HG03520 (cell line): ENCODE data around the gene HDAC4.

Experiments
- ATAC-seq: cut with Tn5 transposase; IDR thresholded peaks from one replicate; pipeline ENCODE4 v1.9.1; 2021; ENCODE audit warnings: mild to moderate bottlenecking, moderate library complexity; ENCODE audit not compliant: unreplicated experiment

Gene HDAC4

DNA sequence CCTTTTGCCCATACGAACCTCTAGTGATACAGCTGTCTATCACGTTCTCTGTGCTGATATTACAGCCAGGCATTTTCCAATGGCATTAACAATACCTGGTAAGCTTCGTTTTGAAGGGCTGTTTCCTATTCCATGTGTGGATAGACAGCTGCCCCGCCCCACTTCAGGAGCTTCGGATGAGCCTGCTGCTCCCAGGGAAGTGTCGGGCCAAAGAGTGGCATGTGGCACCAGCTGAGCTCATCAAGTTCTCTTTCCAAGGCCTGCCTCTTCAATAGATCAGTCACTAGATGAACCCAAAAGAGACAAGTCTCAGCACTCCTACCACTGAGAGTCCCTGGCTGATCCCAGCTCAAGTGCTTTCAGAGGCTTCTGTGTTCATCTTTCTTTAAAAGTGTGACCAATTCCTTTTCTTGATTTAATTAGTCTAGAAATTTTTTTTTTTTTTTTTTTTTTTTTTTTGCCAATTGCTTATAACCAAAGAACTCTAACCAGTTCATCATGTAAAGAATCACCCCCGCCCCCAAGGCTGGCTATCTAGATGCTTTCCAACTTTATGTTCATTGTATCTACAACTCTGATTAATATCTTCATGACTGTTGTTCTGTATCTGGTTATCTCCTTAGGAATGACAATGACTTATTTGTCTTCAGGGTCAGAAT is 46.6 kb downstream of the HDAC4 start:
- ATAC-seq, result no peak

DNA sequence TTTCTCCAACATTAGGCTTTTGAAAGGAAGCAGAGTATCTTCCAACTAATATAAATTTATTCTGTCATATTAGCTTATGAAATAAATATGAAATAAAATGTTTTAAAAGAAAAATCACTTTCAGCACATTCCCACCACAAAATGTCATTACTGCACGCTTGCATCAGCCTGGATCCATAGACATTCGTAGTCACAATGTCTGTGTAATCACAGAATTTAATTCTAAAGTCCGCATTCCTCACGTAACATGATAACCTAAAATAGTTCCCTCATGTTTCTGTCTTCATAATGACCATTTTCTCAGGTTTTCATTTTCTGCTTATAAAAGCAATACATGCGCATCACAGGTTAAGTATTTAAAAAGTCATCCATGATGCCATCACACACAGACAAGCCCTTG is 47.1 kb downstream of the HDAC4 start:
- ATAC-seq, result no peak

DNA sequence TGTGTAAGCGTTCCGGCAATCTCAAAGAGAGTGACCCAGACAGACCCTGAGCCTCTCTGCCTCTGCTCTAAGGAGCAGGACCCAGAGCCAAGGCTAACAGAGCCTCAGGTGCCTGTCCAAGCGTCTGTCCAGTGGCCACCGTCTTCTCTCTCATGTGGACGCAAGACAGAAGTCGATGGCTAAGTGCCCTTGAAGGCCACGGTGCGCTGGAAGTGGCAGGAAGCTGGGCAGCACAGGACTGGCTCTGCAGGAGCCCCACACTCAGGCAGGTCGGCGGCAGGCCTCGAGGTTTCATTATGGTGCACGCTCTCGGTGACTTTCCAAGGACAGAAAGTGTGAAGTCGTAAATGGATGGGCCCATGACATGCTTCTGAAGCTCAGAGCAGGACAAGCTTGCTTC is 49.1 kb downstream of the HDAC4 start:
- ATAC-seq, result no peak

DNA sequence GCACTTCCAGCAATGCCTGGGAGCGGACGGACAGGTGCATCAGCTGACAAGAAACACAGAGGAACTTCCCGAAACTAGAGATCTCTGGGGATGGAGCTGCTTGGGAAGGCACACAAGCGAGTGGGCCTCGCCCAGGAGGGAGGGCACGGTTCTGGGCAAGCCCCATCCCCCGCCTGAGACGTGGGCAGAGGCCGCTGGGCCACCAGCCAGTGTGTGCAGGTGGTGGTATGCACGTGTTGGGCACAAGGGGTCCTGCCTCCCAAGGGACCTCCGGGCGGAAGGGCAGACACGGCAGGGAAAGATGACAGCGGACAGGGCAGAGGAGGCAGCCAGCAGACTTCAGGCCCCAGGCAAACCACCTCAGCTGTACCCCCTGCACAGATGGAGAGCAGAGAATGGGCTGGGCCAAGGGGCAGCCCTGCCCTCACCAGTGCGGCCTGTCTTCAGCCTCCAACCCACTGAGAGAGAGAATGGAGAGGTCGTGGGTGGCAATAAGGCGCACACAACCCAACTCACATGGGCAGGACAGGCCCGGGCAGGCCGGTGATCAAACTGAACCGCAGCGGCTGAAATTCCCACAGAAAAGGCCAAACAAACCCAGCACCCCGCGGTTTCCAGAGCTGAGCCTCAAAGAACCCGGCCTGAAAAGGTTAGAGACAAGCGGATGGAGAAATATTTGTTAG is 51.2 kb downstream of the HDAC4 start:
- no peak for ATAC-seq

DNA sequence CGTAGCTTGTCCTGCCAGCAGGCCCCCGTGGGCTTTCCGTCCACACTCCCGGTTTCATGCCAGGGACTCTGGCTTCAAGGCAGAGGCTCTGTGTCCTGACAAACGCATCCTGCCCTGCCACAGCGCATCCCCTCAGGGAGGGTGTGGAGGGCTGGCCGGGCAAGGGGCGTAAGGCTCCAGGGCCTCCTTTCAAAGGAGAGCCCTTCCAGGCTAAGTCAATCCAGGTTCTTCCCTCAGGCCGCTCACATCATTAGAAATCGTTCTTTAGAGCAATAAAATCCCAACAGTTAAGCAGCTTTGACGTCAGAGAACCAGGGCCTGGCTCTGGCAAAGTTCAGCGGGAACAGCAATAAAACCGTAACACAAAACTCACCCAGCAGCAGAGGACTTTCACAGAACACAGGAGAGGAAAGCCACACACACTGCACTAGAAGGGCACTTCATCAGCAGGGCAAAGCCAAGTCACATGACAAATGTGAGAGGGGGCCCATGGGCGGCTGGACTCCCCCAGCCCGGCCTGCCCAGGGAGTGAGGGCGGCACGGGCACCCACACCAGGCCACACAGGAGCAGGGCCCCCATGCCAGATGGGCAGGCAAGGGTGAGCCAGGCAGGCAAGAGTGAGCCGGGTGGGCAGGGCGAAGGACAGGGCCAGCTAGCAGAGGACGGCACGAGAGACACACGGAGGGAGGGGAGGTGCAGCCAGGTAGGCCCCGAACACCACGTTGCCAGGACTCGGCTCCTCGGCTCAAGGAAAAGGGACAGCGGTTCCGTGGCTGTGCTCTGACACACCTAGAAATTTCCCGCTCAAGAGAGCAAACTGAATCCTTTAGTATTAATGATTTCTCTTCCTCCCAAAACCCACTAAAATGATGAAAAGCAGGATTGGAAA is 52.0 kb downstream of the HDAC4 start:
- ATAC-seq, result no peak

DNA sequence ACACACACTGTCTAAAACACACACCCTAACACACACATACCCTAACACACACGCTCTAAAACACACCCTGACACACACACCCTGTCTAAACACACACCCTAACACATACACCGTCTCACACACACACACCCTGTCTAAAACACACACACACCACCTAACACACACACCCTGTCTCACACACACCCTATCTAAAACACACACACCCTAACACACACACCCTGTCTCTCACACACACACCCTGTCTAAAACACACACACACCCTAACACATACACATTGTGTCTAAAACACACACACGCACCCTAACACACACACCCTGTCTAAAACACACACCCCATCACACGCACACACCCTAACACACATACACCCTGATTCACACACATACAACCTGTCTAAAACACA is 54.1 kb downstream of the HDAC4 start:
- no peak for ATAC-seq

DNA sequence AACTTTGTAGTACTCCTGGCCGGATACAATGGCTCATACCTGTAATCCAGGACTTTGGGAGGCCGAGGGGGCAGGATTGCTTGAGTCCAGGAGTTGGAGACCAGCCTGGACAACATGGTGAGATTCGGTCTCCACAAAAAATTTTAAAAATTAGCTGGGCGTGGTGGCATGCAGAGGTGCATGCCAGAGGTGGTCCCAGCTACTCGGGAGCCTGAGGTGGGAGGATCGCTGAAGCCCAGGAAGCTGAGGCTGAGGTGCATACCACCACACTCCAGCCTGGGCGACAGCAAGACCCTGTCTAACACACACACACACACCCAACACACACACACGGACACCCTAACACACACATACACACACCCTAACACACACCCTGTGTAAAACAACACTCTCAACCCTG is 55.6 kb downstream of the HDAC4 start:
- no peak for ATAC-seq

DNA sequence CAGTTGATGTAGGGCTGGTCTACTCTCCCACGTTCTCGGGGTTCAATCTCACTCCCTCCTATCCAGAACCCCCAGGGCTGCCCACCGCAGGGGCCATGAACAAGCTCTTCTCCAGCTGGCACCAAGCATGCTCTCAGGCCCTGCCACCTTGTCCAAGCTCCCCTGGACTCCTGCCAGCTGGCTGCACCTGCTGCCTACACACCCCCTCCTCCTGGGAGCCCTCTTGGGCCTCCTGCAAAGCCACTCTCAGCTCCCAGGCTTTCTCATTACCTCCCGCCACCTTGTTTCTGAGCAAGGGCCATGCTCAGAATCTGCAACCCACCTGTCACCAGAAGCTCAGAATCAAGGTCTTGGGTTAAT is 56.0 kb downstream of the HDAC4 start:
- no peak for ATAC-seq

DNA sequence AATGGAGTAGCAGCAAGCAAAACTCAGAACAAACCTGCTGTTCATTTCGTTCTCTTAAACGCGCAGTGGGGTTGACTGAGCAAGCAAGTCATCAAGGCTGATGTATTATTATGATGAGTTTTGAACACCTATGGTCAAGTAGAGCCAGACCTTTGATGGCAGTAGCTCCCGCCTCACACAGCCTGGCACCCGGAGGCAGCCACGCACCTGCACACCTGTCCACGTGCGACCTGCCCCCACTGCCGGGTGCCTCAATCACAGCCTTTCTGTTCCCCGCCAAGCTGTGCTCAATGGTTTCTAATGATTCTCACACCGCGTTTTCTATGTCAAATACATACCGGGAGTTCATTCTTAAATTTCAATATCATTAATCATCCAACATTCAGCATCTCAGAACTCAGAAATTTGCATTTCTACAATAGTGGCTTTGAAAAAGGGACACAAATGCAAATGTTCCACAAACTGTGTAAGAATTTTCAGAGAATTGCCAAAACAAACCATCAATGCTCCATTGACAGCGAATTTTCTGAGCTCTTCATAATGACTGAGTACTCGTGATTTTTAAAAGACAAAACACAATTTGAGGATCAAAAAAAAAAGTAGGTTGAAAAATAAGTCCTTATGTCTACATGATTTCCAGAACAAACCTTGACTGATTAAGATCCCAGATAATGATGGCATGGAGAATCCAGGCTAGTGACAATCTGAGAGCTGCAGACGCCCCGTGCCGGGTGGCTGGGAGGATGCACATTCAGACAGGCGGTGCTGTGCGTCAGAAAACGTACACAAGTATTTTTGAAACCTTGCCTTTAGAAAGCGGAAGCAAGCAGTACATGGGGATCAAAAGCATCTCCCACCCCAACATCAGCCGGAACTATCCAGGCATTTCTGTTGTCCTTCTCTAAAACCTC is 56.6 kb downstream of the HDAC4 start:
- no peak for ATAC-seq

DNA sequence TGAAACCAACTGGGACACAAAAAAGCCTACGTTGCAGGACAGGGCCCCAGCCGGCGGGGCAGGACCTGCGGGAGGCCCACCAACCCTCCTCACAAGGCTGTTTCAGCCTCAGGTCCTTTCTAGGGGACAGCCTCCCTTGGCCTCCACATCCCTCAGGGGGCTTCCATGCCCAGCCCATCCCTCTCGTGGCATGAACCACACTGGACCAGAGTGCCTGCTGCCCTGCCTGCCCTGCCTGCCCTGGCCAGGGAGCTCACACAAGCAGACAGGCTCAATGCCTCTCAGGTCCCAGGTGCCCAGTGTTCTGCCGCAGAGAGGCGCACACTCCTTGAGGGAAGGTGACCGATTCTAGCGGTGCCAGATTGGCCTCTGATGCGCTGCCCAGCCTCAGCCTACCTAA is 57.4 kb downstream of the HDAC4 start:
- no peak for ATAC-seq

DNA sequence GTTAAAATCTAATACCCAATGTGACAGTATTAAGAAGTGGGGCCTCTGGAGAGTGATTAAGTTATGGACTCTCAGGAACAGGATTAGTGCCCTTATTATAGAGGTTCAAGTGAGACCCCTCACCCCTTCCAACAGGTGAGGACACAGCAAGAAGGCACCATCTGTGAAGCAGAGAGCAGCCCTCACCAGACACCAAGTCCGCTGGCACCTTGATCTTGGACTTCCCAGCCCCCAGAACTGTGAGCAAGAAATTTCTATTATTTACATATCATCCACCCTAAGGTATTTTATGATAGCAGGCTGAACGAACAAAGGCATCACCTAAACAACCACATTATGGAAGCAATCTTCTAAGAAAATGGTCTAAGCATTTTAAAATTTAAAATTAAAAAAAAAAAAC is 59.0 kb downstream of the HDAC4 start:
- no peak for ATAC-seq

DNA sequence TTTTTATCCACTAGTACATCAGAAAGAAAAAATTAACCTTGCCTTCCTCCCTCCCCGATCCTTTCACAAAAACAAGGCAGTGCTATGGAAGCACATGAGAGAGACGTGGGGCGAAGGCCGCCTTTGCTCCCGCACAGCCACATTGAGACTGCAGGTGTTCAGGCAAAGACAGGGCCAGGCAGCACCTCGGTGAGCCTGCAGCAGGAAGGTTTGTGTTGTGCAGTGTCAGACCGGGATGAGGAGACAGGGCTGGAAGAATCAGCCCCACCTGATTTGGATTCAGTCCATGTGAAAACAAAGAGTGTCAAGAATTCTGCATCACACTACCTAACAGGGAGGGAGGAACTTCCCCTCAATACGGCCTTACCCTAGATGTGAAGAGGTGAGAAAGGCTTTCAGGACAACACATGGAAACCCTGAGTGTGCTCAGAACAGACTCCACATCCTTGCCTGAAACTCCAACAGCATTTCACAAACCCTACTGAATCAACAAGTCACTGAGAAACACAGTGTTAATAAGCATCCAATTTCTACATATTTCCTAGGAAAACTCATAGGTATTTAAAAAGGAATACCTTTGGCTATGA is 59.6 kb downstream of the HDAC4 start:
- ATAC-seq, result no peak

DNA sequence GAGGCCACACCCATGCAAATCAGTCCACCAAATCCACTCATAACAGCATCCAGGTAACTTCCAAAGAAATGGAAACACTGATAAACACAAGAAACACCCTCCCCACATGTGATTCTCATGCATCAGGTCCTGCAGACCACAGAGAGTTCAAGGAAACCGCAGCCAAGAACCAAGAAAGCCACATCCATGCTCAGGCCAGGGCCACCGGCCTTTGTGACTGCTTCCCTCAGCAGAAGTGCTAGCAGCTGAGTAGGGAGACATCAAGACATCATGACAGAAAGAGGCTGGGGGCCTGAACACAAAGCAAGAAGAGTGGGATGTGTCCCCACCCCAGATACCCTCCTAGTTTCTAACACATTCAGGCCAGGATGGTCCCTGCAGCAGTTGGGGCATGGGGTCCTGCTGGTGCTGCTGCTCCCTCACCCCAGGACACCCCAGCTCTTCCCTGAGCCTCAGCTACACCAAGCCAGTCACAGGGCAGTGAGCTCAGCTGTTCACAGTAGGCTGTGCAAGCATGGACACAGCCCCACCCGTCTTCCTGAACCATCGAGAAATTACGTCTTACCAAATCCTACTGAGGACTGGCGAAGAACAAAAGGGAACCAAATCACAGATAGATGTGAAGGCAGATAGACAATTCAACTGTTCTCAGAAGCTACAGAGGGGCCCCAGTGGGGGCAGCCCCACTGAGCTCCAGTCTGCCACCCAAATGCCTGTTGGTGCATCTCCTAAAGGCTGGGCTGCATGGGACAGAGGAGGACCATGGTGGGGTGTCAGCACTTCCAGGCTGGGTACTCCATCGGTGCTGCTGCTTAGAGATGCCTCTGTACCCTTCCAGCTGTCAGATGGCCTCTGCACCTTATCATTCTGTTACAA is 60.9 kb downstream of the HDAC4 start:
- no peak for ATAC-seq

DNA sequence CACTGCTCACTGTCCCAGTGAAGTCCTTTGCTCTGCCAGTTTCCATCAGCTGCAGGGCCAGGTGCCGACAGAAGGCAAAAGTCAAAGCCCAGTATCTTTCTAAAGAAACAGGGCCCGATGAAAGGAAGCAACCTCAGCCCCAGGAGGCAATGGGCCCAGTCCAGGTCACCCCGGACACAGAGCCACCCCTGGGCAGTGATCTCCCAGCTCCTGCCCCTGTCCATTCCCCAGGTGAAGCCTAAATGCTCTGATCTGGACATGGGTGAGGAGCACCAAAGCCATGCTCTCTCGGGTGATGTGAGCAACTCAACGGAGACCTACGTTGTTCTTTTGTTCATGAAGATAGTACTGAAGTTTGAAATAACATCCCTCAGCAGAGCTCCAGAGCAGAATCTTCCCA is 61.6 kb downstream of the HDAC4 start:
- ATAC-seq, result no peak

DNA sequence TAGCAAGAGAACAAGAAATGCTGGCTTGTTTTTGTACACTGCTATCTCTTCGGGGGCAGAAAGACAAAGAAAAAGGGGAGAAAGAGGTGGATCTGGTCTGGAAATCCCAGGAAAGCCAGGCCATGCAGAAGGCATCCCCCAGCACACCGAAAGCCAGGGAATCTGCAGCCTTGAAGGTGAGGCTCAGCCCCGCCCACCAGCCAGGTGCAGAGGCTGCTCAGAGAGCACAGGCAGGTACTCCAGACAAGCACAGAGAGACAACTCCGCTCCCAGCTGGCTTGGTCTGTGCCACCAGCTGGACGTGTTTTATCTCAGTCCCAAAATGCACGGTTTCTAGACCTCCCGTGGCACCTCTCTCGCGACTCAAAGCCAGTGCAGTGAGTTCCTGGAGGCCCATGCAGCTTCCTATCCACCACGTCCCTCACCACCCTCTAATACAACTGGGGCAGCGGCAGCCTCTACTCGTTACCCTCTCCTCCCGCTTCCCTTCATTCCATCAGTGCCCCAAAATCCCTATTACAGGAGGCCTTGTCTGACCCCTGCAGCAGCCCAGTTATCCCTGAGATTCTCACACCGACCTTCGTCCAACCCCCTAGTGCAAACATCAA is 62.8 kb downstream of the HDAC4 start:
- ATAC-seq, result no peak

DNA sequence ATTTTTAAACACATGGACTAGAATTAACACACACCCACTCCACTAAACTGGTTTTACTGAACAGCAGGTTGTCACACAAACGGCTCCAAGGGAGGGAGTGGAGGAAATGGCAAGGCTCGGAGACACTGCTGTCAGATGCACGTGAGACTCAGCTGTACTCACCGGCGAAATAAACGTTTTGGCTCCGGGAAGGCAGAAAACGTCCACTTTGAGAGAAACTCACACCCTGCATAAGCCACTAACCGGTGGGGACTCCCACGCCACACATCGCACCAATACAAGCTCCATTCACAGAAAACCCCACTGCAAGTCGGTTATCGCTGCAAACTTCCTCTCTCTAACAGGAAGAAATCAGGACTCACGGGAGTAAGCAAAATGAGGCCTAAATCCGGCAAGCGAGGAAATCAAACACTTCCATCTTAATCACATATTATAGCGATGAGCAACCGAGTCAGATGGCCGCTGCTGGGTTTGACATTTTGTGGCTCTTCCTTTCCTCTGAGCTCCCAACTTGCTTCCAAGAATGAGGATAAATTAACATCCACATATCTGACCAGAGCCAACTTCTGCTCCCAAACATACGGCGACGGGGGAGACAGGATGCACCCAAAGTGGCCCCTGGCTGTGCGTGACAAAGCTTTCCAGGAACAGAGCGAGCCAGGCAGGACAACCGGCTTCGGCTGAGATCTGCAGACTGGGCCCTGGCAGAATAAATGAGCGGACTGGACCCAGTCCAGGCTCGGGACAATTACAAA is 63.5 kb downstream of the HDAC4 start:
- ATAC-seq, result no peak

DNA sequence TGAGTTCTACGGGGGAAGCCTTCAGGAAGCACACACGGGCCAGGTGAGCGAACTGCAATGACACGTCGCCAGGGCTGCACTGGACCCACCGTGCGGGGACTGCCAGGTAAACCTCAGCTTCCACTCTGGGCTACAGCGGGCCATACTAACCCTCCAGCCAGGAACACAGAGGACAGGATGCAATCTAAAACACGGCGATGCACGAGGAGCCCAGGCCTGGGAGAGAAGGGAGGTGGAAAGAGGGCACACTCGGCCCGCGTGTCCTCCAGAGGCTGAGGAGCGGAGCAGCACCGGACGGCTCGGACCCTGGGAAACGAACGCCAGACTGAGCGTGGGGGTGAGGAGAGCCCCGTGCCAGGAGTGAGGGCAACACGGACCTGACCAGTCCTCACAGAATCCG is 69.3 kb downstream of the HDAC4 start:
- no peak for ATAC-seq

DNA sequence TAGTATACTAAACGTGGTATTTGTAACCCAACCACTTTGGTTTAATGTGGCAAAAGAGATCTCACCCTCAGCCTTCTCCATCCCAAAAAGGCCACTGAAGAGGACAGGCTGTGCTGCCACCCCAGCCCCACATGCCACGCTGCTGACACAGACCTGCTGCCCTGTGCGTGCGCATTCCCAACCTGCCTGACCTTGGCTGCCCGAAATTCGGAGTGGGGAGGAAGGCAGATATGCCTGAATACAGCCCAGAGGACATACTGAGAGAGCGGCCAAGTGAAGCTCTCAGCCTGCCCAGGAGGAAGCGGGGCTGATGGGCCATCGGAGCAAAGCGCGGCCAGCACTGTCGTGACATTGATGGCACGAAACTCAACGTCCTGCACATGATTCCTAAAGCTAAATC is 70.0 kb downstream of the HDAC4 start:
- ATAC-seq, result no peak
